ENCODE data around the gene GLS. TPM values are rescaled to one million over a fixed set of nuclear protein-coding genes. Genes with fewer than 3 reads are reported as not detected.
"Not testable (repeated sequence)": the region's sequence is repeated elsewhere in the genome, so short reads cannot be mapped to it uniquely, and the experiment has no call there.

The GLS gene
- total and polyA plus RNA-seq, 2 of the 13 experiments (the other 11 are each of a cell fraction or from before 2014, with no cell fraction given), result 78.6 to 183 TPM

GRCh38 chr2:190869721-190870120, 10.9 kb upstream of the GLS start (continued):
- TF ChIP-seq, protein P1, sequence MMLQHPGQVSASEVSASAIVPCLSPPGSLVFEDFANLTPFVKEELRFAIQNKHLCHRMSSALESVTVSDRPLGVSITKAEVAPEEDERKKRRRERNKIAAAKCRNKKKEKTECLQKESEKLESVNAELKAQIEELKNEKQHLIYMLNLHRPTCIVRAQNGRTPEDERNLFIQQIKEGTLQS (CRISPR knock-in tag; IDR thresholded peaks at IDR 0.05), result no peak
- no peak for TF ChIP-seq ZNF460 (CRISPR knock-in tag; IDR thresholded peaks at IDR 0.05; ENCODE audit: borderline replicate concordance)

DNA sequence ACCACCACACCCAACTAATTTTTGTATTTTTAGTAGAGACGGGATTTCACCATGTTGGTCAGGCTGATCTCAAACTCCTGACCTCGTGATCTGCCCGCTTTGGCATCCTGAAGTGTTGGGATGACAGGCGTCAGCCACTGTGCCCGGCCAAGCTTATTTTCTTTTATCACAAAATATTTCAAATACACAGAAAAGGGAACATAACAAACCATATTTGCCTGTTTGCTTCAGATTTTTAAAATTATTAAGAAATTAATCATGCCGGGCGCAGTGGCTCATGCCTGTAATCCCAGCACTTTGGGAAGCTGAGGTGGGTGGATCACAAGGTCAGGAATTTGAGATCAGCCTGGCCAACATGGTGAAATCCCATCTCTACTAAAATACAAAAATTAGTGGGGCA, 7.2 kb upstream of the GLS start:
- H2AFZ ChIP-seq (ENCODE audit: low read length); BruUV-seq (replicated peaks); CTCF ChIA-PET (ENCODE audit: low intra/inter-chr PET ratio, low total read pairs); H3K9me3 ChIP-seq (ENCODE audit: low read length); DNase-seq (ENCODE audit: low spot score); intact Hi-C loops (cut with micrococcal nuclease; ENCODE audit: unreplicated experiment); H3K4me3 ChIP-seq (replicated peaks in 1 of 3; ENCODE audit: insufficient read depth in 1 of 3, low read depth in 2 of 3, low read length in 3 of 3); ATAC-seq; H3K4me2 ChIP-seq (ENCODE audit: low read depth, low read length); H3K36me3 ChIP-seq (replicated peaks in 1 of 2; ENCODE audit: control insufficient read depth in 1 of 2, insufficient read depth in 2 of 2, low read length in 2 of 2); H3K79me2 ChIP-seq (ENCODE audit: insufficient read depth, low read length); H3K4me1 ChIP-seq (ENCODE audit: insufficient read depth, low read length); H3K27ac ChIP-seq (ENCODE audit: extremely low read length, insufficient read depth, low read length); H4K20me1 ChIP-seq (ENCODE audit: insufficient read depth, low read length); POLR2A ChIA-PET; FAIRE-seq; H3K9ac ChIP-seq (ENCODE audit: insufficient read depth, low read depth, low read length); in situ Hi-C loops (cut with HindIII; ENCODE audit: extremely low pct_ligation_motif_present, low pct_unique_long_range_greater_than_20kb): not testable (repeated sequence)
- H3K27me3 ChIP-seq (ENCODE audit: control insufficient read depth in 1 of 2, insufficient read depth in 2 of 2, low read length in 2 of 2), result peaks cover 0 to 11% of the 10 kb centered on the region in 2 experiments; a peak in 2 of 5 replicates
- 83% methylated on average over 7 of the region's 7 CpGs for WGBS (ENCODE audit: low lambda C conversion rate)

- Histone ChIP-seq H3K79me2 (ENCODE audit: insufficient read depth, low read length) (peaks cover 2% of the 10 kb centered on the region), H3K27me3 (ENCODE audit: control insufficient read depth in 1 of 2, insufficient read depth in 2 of 2, low read length in 2 of 2) (peaks cover 0 to 4% of the 10 kb centered on the region in 2 experiments; a peak in 2 of 5 replicates), H2AFZ (ENCODE audit: low read length) (no peak overlapping the region), H3K9me3 (ENCODE audit: low read length) (no peaks in the 10 kb centered on the region), H3K4me2 (ENCODE audit: low read depth, low read length) (no peak overlapping the region), H3K27ac (ENCODE audit: extremely low read length, insufficient read depth, low read length) (no peak overlapping the region), H3K36me3 (replicated peaks in 1 of 2; ENCODE audit: control insufficient read depth in 1 of 2, insufficient read depth in 2 of 2, low read length in 2 of 2) (no peaks in the 10 kb centered on the region; a peak in 1 of 5 replicates), H3K9ac (ENCODE audit: insufficient read depth, low read depth, low read length) (no peak overlapping the region), H3K4me3 (replicated peaks in 1 of 3; ENCODE audit: insufficient read depth in 1 of 3, low read depth in 2 of 3, low read length in 3 of 3) (no peak overlapping the region), H4K20me1 (ENCODE audit: insufficient read depth, low read length) (no peaks in the 10 kb centered on the region), H3K4me1 (ENCODE audit: insufficient read depth, low read length) (peaks cover 11% of the 10 kb centered on the region)
- no peak for DNase-seq (ENCODE audit: low spot score)
- BruUV-seq (replicated peaks), result no TSS peak
- FAIRE-seq, result no peak
- ChIA-PET CTCF (ENCODE audit: low intra/inter-chr PET ratio, low total read pairs) (no interaction called here), POLR2A (no interaction called here)
- 61% methylated on average over 2 of the region's 2 CpGs for WGBS (ENCODE audit: low lambda C conversion rate)
- intact Hi-C loops (cut with micrococcal nuclease; ENCODE audit: unreplicated experiment) (no loop called here), in situ Hi-C loops (cut with HindIII; ENCODE audit: extremely low pct_ligation_motif_present, low pct_unique_long_range_greater_than_20kb) (no loop called here)
- no peak for ATAC-seq
- TF ChIP-seq JUN (CRISPR knock-in tag; IDR thresholded peaks at IDR 0.05) (no peak), ZBTB42 (CRISPR knock-in tag; IDR thresholded peaks at IDR 0.05) (no peak), ZNF781 (CRISPR knock-in tag; IDR thresholded peaks at IDR 0.05; ENCODE audit: borderline replicate concordance, not compliant biosample characterization) (no peak), AKAP8 (CRISPR knock-in tag; IDR thresholded peaks at IDR 0.05) (no peak), FOXM1 (CRISPR knock-in tag; IDR thresholded peaks at IDR 0.05) (no peak), REPIN1 (CRISPR knock-in tag; IDR thresholded peaks at IDR 0.05; ENCODE audit: borderline replicate concordance, low read depth) (no peak), TFE3 (CRISPR knock-in tag; IDR thresholded peaks at IDR 0.05) (no peak), ZNF660 (CRISPR knock-in tag; IDR thresholded peaks at IDR 0.05; ENCODE audit: borderline replicate concordance, low read depth) (no peak), SNAPC2 (CRISPR knock-in tag; IDR thresholded peaks at IDR 0.05) (no peak), LCORL (IDR thresholded peaks at IDR 0.05) (no peak), LCORL (CRISPR knock-in tag; IDR thresholded peaks at IDR 0.05) (no peak)
- TF ChIP-seq, protein P2, sequence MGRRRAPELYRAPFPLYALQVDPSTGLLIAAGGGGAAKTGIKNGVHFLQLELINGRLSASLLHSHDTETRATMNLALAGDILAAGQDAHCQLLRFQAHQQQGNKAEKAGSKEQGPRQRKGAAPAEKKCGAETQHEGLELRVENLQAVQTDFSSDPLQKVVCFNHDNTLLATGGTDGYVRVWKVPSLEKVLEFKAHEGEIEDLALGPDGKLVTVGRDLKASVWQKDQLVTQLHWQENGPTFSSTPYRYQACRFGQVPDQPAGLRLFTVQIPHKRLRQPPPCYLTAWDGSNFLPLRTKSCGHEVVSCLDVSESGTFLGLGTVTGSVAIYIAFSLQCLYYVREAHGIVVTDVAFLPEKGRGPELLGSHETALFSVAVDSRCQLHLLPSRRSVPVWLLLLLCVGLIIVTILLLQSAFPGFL (CRISPR knock-in tag; IDR thresholded peaks at IDR 0.05), result no peak
- TF ChIP-seq, protein P3, sequence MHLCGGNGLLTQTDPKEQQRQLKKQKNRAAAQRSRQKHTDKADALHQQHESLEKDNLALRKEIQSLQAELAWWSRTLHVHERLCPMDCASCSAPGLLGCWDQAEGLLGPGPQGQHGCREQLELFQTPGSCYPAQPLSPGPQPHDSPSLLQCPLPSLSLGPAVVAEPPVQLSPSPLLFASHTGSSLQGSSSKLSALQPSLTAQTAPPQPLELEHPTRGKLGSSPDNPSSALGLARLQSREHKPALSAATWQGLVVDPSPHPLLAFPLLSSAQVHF (CRISPR knock-in tag; IDR thresholded peaks at IDR 0.05), result no peak
Measured at GRCh38 chr2:190875891-190876290, 4.7 kb upstream of the GLS start.

Measured in HepG2 (cell line).